WI38 (cell line): ENCODE measurements around the gene ST6GALNAC6.

Experiments used
- H3K4me3 ChIP-seq: 2 replicates; pipeline ENCODE4 v1.5.1; 2011; ENCODE audit warnings: low read depth, mild to moderate bottlenecking, control low read depth, low read length
- TF ChIP-seq, protein P1 (sequence below): IDR thresholded peaks from 2 replicates; pipeline ENCODE4 v1.5.1; 2012; ENCODE audit warnings: low read depth, mild to moderate bottlenecking, control low read depth, low read length

Gene ST6GALNAC6

DNA sequence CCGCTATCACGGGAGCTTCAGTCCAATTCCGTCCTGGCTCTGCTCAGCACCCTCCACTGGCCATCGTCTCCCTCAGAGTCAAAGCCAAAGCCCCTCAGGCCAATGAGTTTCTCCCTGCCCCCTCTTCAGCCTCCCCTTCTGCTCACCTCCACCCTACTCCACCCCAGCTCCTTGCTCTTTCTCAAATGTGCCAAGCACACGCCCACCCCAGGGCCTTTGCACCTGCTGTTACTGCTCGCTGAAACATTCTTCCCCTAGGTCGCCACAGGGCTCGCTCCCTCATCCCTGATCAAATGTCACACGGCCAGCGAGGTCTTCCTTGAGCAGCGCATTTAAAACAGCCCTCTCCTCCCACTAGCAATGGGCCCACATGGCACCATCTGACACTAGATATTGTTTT, 38.6 kb downstream of the ST6GALNAC6 start:
- no peak overlapping the region for H3K4me3 ChIP-seq
- TF ChIP-seq, protein P1, sequence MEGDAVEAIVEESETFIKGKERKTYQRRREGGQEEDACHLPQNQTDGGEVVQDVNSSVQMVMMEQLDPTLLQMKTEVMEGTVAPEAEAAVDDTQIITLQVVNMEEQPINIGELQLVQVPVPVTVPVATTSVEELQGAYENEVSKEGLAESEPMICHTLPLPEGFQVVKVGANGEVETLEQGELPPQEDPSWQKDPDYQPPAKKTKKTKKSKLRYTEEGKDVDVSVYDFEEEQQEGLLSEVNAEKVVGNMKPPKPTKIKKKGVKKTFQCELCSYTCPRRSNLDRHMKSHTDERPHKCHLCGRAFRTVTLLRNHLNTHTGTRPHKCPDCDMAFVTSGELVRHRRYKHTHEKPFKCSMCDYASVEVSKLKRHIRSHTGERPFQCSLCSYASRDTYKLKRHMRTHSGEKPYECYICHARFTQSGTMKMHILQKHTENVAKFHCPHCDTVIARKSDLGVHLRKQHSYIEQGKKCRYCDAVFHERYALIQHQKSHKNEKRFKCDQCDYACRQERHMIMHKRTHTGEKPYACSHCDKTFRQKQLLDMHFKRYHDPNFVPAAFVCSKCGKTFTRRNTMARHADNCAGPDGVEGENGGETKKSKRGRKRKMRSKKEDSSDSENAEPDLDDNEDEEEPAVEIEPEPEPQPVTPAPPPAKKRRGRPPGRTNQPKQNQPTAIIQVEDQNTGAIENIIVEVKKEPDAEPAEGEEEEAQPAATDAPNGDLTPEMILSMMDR, result no peak

DNA sequence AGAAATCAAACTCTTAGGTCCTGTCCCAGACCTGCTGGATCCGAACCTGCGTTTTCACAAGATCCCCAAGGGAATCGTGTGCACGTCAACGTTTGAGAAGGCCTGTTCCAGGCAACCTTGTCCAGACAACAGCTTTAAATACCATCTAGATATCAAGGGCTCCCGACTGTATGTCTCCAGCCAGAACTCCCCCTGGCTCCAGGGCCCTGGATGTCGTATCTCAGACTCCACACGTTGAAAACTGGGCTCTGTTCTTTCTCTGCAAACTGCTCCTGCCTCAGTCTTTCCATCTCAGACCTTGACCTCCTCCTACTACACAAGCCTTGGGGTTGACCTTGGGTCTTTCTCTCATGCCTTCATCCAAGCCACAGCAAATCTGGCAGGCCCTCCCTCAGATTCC, 39.1 kb downstream of the ST6GALNAC6 start:
- no peak overlapping the region for H3K4me3 ChIP-seq
- TF ChIP-seq, protein P1, result no peak

DNA sequence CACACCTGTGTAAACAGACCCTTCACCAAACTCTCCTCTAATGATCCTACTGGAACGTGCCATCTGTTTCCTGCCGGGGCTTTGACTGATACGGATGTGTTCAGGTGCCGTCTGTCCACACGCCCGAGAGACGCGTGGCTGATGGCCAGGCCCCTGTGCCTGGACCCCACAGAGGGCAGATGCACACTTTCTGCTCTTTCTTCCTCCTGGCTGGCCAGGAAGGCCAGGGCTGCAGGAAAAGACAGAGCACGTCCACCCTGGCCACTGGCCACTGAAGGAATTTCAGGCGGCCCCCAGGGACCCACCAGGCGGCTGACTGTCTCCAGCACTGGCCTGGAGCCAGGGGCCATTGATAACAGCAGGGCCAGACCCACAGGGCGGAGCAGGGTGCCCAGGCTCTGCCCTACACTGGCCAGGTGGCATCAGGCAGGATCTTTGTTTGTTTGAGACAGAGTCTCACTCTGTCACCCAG, 41.3 kb downstream of the ST6GALNAC6 start:
- TF ChIP-seq, protein P1, result no peak
- no peak overlapping the region for H3K4me3 ChIP-seq

DNA sequence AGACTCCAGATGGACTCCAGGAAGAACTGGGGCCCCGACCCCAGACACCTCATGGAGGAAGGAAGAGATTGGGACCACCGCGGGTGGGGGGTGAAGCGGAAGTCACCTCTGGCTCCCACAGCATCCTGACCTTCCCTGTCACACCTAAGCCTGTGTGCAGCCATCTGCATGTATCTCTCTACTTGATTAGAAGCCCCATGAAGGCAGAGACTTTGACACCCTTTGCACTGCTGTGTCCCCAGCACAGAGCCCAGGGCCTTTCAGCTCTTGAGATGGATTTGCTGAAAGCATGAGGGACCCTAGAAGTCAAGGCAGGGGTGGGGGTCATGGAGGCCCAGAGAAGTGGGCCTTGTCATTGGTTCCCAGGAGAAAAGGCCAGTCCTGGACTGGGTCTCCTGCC, 42.1 kb downstream of the ST6GALNAC6 start:
- TF ChIP-seq, protein P1, result no peak
- no peak overlapping the region for H3K4me3 ChIP-seq

DNA sequence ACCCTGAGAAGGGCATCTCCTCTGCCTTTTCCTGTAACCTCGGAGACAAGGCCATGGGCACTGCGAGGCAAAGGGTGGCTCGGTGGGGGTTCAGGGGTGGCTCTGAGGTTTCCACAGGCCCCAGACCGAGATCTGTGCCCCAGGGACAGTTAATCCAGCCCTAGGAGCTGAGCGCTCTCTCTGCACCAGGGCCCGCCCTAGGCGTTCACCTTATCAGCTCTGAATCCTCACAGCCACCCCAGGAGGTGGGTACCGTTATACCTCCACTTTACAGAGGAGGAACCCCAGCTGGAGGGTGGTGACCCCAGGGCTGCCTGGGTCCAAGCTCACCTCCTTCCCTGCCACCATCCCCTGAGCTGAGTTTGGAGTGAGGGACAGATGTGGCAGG, 42.7 kb downstream of the ST6GALNAC6 start:
- TF ChIP-seq, protein P1, result no peak
- H3K4me3 ChIP-seq, result no peak overlapping the region

DNA sequence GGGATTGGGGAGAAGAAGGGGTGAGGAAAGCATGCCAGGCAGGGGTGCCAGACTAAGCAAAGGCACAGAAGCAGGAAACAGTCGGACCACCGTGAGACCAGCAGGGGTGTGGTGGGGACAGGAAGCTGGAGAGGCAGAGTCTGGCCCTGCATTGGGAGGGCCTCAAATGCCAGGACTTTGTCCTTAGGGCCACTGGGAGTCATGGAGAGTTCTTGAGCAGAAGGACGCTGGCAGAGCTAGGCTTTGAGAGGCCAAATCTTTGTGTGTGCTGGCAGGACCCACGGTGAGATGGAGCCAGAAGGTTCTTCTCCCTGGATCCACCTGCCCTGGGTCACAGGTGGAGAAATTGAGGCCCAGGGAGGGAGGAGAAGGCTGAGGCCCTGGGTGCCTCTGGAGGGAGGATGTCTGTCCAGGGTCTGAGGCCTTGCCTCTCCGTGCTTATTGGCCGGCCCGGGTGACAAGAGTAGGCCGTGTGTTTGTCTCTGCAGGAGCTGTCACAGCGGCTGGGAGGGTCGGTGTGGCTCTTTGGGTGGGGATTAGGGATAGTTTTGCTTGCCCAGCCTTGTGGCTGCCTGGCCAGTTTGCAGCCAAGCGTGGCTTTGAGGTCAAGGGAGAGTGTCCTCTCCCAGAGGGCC, 43.2 kb downstream of the ST6GALNAC6 start:
- TF ChIP-seq, protein P1, result no peak
- no peak overlapping the region for H3K4me3 ChIP-seq

DNA sequence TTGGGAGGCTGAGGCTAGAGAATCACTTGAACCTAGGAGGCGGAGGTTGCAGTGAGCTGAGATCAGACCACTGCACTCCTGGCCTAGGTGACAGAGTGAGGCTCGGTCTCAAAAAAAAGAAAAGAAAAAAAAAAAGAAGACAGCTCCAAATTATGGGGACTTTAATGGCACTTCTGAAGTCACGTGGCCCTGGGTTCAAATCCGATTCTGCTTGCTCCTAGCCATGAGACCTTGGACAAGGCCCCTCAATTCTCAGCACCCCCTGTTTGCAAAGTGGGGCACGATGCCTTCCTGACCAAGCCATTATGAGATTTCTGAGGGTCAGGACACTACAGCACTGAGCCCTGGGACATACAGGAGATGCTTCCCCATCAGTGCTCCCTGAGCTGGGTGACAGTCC, 43.9 kb downstream of the ST6GALNAC6 start:
- H3K4me3 ChIP-seq, result no peak overlapping the region
- TF ChIP-seq, protein P1, result no peak
